Measurements from ENCODE around the gene HIPK1.

- TF ChIP-seq POLR2A (IDR thresholded peaks at IDR 0.05; ENCODE audit: low read length) (no peak), GATA1 (IDR thresholded peaks at IDR 0.05; ENCODE audit: low read depth, low read length) (no peak)
Observed at GRCh38 chr1:113983826-113984225, 54.7 kb downstream of the HIPK1 start.
